ENCODE measurements around the gene EDC4. TPM values are rescaled to one million over a fixed set of nuclear protein-coding genes. Genes with fewer than 3 reads are reported as not detected.

EDC4 gene
- total and polyA plus RNA-seq, 9 of the 15 experiments (the other 6 are each of a cell fraction or from before 2014, with no cell fraction given) = 1.1 to 131 (median 74.0) TPM

- TF ChIP-seq FOXP4 (CRISPR knock-in tag; IDR thresholded peaks at IDR 0.05; ENCODE audit: borderline replicate concordance) = 0 out of 2 replicates have a peak, but pooled peaks have one; percentile 19
- no peak for TF ChIP-seq HIVEP1 (CRISPR knock-in tag; IDR thresholded peaks at IDR 0.05)
- TF ChIP-seq ZBTB1 (CRISPR knock-in tag; IDR thresholded peaks at IDR 0.05; ENCODE audit: borderline replicate concordance, low read depth) = no peak
- TF ChIP-seq BHLHE40 (IDR thresholded peaks at IDR 0.05; ENCODE audit: low read length) = 0 out of 2 replicates have a peak, but pooled peaks have one; percentile 6
- no peak for TF ChIP-seq CTCF (IDR thresholded peaks at IDR 0.05 in 2 of 3, conservative IDR thresholded peaks at IDR 0.05 in 1 of 3; ENCODE audit: insufficient read depth in 2 of 3, low read depth in 1 of 3, low read length in 3 of 3)
- peak; percentile 92 for TF ChIP-seq RFX1 (IDR thresholded peaks at IDR 0.05)
- peak; percentile 50; the same call in 1 of the 2 replicates for TF ChIP-seq BMI1 (IDR thresholded peaks at IDR 0.05; ENCODE audit: low read length)
- no peak for TF ChIP-seq ZNF408 (CRISPR knock-in tag; IDR thresholded peaks at IDR 0.05; ENCODE audit: low read depth)
- TF ChIP-seq CBX1 (IDR thresholded peaks at IDR 0.05; ENCODE audit: low read depth) = no peak
- TF ChIP-seq ZBTB40 (IDR thresholded peaks at IDR 0.05) = no peak
- no peak for TF ChIP-seq ZBTB40 (CRISPR knock-in tag; IDR thresholded peaks at IDR 0.05)
- no peak for TF ChIP-seq ELK1 (CRISPR knock-in tag; IDR thresholded peaks at IDR 0.05)
- TF ChIP-seq SMARCA4 (IDR thresholded peaks at IDR 0.05) = peak; percentile 55; the same call in 1 of the 2 replicates
Observed at GRCh38 chr16:67857547-67858233, 15.2 kb upstream of the EDC4 start (continued).
